NCI-H82 treated with DMSO at 0.1 percent for 48 hours (cell line): ENCODE results near the gene UBASH3B.
"Not testable (repeated sequence)": the region's sequence is repeated elsewhere in the genome, so short reads cannot be mapped to it uniquely, and the experiment has no call there.

ENCODE experiments used
- DNase-seq: peaks from one replicate; lab custom pipeline; 2025; ENCODE audit not compliant: unreplicated experiment; lab: John Stamatoyannopoulos, UW

UBASH3B gene, protein sequence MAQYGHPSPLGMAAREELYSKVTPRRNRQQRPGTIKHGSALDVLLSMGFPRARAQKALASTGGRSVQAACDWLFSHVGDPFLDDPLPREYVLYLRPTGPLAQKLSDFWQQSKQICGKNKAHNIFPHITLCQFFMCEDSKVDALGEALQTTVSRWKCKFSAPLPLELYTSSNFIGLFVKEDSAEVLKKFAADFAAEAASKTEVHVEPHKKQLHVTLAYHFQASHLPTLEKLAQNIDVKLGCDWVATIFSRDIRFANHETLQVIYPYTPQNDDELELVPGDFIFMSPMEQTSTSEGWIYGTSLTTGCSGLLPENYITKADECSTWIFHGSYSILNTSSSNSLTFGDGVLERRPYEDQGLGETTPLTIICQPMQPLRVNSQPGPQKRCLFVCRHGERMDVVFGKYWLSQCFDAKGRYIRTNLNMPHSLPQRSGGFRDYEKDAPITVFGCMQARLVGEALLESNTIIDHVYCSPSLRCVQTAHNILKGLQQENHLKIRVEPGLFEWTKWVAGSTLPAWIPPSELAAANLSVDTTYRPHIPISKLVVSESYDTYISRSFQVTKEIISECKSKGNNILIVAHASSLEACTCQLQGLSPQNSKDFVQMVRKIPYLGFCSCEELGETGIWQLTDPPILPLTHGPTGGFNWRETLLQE

DNA sequence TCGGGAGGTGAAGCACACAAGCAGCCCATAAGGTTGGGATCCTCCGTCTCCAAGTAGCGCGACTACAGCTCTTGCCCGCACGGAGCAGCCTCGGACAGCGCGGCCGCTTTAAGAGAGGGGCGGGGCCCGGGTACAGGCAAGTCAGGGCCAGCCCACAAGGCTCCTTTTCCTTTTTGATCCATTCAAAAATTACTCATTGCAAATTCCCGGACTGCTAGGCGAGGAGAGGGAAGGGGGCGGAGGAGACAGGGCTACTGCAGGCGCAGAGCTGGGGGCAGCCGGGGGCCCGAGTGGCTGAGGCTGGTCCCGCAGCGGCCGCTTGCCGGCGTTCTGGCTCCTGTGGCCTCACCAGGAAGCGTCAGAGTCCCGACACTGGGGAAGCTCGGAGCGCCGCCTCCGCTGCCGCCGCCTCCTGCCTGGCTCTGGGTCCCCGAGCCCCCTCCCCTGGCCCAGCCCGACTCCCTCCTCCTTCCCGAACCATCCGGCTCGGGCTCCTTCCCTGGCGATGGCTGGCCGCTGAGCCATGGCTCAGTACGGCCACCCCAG, at the start of gene UBASH3B:
Gene UBASH3B (plus strand): TSS at position 196 of the 546 bp plus-strand sequence. CDS start 328 bp downstream, at position 524.
- no peak for DNase-seq

DNA sequence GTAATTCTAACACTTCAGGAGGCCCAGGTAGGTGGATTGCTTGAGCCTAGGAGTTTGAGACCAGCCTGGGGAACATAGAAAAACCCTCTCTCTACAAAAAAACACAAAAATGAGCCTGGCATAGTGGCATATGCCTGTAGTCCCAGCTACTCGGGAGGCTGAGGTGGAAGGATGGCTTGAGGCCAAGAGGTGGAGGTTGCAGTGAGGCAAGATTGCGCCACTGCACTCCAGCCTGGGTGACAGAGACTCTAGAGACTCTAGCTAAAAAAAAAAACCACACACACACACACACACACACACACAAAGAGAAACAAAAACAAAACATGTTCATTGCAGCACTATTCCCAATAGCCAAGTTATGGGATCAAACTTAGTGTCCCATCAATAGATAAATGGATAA, 48.4 kb upstream of the UBASH3B start:
- not testable (repeated sequence) for DNase-seq

DNA sequence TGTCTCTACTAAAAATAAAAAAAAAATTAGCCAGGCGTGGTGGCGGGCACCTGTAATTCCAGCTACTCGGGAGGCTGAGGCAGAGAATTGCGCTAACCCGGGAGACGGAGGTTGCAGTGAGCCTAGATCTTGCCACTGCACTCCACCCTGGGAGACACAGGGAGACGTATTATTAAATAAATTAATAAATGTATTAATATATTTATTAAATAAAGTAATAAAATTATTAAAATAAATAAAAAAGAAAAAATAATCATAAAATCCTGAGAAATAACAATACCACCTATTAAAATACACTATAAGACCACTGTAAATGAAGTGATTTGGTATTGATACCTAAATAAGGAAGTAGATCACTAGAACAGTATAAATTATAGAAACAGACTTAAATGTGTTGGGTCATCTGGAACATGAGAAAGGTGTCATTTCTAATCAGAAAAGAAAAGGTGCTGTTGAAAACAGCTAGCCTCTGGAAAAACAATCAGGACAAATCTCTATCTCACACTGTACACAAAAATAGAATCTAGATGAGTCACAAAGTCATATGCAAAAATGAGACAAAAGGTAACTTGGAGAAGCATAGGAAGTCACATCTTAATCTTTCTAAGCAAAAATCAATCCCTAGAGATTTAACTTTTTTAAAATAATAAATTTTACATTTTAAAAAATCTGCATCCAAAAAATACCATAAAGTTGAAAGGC, 43.2 kb upstream of the UBASH3B start:
- DNase-seq: no peak

DNA sequence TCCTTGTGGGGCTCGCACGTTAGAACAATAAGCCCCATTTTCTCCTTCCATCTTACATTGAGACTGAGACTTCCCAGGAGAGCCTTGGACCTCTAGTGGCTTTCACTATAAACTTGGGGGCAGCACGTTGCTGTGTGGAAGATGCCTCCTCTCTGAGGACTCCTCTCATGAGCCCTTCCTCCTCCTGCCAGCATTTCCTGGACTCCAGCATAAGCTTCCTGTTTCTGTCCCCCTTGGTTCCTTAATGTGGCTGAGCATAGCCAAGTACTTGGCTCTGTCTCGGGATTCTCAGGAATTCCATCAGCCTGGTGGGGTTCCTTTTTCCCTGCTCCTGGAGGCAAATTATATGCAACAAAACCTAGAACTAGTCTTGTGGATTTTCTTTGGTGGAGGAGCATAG, 38.8 kb upstream of the UBASH3B start:
- DNase-seq: no peak

DNA sequence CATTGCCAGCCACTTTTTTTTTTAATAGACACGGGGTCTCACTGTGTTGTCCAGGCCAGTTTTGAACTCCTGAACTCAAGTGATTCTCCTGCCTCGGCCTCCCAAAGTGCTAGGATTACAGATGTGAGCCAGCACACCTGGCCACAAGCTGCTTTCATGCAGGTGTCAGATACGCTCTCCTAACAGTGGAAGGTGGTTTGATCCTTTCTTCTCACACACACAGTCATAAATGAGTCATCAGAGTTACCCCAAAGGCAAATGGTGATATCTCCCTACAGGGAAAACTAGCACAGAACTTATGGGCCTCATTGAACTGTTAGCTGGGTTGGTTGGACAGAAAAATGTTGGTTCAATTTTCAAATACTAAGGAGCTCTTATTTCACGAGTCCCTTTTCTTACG, 38.2 kb upstream of the UBASH3B start:
- no peak for DNase-seq

DNA sequence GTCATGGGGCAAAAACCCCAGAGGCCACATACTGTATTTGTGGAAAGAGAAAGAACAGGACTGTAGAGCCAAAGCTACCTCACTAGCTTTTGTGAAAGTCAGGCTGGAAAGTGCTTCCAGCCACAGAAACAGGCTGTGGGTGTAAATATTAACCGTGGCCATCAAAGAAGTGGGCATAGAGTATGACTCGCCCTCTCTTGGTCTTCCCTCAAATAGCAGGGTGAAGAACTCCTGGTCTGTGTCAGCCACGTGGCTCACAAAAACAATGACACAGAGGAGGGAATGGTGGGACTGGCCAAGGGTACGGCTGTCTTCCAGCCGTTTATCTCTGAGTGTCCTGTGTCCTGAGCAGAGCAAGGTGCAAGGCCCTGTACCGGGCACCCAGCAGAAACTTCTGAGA, 37.6 kb upstream of the UBASH3B start:
- DNase-seq: no peak

DNA sequence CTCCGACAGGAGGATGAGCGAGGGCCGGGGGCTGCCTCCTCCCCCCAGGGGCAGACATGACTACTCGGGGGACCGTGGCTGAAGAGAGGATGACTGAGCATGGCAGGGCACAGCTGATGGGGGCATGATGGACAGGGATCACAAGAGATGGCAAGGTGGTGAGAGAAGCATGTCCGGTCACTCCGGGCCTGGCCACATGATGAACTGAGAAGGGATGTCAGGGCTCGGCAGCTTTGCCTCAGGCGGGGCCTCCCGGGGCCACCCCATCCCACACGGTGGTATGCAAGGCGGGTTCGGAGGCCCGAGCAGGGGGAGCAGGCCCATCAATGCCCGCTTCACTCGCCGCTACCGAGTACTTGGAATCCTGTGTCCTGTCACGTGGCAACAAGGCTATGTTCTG, 36.6 kb upstream of the UBASH3B start:
- no peak for DNase-seq

DNA sequence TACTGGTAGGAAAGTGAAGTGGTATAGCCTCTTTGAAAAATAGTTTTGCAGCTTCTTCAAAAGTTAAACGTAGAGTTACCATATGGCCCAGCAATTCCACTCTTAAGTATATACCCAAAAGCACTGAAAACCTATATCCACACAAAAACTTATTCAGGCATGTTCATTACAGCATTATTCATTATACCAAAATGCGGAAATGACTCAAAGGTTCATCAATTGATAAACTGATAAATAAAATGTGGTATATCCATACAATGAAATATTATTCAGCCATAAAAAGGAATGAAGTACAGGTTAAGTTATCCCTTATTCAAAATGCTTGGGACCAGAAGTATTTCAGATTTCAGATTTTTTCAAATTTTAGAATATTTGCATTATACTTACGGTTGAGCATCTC, 35.8 kb upstream of the UBASH3B start:
- no peak for DNase-seq

DNA sequence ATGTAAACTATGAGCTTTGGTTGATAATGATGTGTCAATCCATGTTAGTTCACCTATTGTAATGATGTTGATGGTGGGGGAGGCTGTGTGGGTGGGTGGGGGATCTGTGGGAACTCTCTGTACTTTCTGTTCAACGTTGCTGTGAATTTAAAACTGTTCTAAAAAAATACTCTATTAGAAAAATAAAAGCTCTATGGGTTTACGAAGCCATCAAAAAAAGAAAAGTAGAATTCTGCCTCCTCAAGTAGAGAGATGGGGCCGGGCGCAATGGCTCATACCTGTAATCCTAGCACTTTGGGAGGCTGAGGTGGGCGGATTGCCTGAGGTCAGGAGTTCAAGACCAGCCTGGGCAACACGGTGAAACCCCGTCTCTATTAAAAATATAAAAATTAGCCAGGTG, 30.0 kb upstream of the UBASH3B start:
- not testable (repeated sequence) for DNase-seq

DNA sequence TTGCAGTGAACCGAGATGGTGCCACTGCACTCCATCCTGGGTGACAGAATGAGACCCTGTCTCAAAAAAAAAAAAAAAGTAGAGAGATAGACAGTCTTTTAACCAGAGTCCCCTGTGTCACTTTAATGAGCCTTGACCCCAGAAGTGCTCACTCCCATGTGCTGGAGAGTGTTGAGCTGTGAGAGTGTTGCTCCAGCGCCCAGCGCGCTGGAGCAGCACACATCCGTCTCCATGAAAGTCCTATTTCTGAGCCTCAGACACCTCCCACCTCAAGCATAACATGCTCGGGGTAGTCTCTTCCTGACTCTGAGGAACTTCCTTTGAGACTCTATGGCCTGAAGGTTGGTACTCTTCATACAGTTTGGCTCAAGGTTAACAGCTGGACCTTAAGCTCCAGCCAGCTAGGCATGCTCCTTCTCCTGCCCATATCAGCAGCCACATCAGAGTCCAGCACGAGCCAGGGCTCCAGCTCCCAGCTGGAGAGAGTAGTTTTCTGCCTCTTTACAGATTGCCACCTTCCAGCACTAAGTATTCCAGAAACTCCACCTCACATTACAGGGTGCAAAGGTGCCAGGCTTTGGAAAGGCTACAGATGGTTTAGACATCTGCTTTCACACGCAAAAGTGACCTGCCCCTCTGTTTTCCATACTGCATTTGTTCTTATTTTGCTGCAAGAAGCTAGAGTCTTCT, 29.4 kb upstream of the UBASH3B start:
- no peak for DNase-seq

DNA sequence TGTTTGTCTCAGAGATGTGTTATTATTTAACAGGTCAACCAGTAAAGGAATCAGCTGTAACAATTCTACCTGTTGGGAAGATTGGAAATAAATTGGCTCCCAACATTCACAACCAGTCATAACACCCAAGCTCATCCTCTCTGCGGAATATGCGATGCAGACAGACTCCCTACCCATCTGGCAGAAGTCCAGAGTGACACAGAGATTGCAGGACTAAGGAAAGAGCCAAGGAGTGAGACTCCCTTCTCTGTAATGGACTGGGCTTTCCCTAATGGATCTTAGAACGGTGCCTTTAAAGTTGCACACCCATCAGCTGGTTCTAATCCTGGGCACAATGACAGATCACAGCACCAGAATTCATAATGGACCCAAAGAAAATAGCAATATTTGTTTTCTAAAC, 27.8 kb upstream of the UBASH3B start:
- DNase-seq: no peak

DNA sequence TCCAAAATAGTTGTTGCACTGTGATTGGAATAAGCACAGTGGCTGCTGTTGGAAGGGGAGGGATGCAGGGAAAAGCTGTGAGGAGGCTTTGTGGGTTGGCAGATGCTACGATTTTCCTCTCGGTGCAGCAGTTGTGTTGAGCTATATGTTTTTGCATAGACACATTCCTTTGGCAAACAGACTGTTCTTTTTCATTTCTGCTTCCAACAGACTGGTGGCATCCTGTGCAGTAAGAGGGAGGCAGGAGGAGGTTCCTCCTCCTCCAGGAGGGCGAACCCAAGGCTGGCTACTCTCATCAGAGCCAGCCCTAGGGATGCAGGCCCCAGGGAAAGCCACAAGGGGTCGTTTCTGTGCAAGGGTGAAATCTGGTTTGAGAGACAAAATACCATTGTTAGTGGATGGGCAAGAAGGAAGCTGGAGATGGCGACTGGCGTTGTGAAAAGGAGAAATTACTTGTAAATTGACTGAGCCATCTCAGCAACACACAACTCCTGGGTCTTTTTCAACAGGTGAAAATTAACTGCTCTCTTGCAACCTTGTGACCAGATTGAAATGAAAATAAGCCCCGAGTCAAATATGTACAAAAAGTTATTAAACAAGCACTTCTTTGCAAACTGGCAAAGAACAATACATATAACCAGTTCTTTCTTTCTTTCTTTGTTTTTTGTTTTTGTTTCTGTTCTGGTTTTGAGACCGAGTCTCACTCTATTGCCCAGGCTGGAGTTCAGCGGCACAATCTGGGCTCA, 26.5 kb upstream of the UBASH3B start:
- no peak for DNase-seq

DNA sequence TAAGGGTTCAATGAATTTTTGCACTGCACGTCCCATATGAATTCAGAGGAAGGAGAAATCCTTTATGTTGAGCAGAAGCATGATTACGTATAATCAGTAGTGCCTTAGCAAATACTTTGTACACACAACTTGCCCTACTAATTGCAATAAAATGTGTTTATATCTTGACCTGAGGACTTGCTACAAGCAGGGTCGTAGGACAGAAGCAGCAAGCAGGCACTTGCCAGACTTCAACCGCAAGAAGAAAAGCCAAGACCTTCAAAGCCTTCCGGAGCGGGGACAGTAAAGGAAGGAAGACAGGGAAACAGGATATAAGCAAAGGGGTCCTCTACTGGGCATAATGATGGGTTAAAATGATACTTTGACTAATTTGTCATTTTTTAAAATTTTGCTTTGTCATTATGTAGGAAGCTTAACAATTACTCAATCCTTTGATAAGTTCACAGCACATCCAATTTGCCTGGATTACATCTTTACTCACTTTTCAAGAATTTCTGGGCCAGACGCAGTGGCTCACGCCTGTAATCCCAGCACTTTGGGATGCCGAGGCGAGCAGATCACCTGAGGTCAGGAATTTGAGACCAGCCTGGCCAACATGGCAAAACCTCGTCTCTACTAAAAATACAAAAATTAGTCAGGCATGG, 23.2 kb upstream of the UBASH3B start:
- no peak for DNase-seq

DNA sequence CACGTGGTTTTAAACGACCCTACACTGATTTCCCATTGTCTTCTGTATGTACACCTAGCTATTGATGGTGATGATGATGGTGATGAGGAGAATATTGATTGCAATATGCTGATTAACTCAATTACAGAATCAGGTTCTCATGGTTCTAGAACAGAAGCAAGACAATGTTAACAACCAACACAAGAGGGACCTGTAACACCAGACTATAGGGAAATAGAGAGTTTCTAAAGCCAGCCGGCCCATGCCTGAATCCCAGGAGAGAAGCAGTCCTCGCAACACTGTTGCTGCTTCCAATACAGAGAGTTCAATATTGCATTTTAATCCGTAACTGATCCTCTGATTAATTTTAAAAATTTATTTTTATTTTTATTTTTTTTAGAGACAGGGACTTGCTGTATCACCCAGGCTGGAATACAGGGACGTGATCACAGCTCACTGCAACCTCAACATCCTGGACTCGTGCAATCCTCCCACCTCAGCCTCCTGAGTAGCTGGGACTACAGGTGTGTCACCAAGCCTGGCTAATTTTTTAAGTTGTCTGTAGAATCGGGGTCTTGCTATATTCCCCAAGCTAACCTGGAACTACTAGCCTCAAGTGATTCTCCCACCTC, 22.2 kb upstream of the UBASH3B start:
- DNase-seq: no peak

DNA sequence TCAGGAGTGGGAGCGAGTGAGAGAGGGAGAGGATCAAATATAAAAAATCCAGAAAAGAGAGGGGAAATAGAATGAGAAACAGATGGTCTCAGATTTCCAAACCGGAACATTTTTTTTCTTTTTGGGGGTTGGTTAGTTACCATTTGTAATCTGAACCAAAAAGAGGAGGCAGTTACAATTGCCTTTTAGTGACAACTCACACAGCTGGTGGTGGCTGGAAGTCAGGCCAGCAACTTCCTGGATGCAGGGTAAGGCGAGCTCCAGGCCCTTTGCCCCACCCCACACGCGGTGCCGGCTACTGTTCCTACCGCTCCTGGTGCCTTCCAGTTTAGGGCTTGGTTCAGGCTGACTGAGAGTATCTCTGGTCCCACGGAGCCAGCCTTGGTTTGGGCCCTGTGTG, 21.0 kb upstream of the UBASH3B start:
- DNase-seq: no peak

DNA sequence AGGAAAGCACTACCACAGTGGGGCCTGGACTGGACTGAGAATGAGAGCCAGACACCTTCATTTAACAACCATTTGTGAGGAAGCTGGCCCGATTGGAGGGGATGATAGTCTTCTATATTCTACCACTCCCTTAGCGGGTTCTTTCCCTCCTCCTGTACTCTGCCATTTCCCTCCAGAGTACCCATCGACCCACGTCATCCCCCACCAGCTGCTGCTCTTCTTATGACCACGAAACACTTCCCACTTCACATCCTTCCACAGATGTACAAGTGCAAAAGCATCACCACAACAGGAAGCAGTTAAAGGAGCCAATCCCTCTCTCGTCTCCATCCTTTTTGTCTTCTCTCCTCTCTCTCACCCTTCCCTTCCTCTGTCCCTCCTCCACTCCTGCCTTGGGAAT, 18.0 kb upstream of the UBASH3B start:
- DNase-seq: no peak

DNA sequence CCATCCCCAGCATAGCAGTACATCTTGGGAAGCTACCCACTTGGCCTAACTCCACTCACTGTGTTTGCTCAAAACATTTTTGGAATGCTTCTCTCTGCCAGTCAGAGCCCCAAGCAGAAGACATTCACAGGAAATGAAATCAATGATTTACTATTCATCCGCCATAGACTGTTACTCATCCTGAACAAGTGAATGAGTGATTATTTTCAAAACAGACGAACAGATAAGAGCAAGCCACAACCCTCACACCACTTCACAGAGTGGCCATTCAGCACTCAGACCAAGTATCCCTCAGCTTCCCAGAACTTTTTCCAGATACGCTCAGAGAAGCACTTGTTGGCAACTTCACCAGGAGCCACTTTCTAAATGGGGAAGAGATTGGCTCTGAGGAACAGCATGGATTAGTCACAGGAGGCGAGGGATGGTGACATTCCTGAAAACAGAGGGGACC, 13.0 kb upstream of the UBASH3B start:
- no peak for DNase-seq

DNA sequence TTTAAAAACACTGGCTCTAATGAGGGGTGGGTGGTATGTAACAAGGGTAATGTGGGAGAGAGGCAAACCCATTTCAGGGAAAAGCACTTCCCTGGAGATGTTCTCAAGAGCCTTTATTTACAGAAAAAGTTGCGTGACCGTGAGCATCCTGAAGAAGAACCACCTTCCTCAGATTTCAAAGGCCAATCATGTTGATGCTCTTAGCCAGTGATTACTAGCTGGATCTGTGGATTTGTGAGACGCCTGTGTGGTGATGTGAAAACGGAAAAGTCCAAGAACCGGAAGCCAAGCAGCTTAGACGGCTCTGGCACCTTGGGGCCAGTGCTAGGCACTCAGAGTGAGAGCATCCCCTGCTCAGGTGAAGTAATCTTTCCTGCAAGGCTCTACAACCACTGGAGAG, 12.6 kb upstream of the UBASH3B start:
- DNase-seq: no peak

DNA sequence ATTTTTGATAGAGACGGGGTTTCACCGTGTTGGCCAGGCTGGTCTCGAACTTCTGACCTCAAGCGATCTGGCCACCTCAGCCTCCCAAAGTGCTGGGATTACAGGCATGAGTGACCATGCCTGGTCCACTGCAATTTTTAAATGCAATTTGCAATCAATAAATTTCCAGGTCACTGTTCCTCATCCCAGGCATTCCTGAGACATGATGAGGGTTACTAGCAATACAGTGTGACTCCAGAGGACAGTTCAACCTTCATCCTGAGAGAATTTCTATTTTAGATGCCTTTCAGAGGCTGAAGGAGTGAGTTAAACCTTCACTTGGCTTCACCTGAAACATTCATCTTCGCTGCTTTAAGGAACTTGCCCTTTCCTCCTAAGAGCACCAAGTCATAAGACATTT, 9.7 kb upstream of the UBASH3B start:
- DNase-seq: no peak
